Measurements from ENCODE around the gene WNT10A. TPM values are rescaled to one million over a fixed set of nuclear protein-coding genes. Genes with fewer than 3 reads are reported as not detected.
"Not testable (repeated sequence)": the region's sequence is repeated elsewhere in the genome, so short reads cannot be mapped to it uniquely, and the experiment has no call there.

The WNT10A gene
- total and polyA plus RNA-seq, 2 donors (not counting 1 experiment from before 2014, with no cell fraction given), result 15.2 to 36.6 TPM

GRCh38 chr2:218846963-218847362, 33.7 kb upstream of the WNT10A start:
- H3K4me1 ChIP-seq (ENCODE audit: control insufficient read depth in 2 of 2, insufficient read depth in 2 of 2, low read length in 2 of 2); H3K27ac ChIP-seq (ENCODE audit: low read length in 2 of 2); DNase-seq; H3K27ac Mint-ChIP-seq; H3K4me2 ChIP-seq (replicated peaks; ENCODE audit: low read depth, low read length, poor library complexity, severe bottlenecking); H3K4me1 Mint-ChIP-seq; H3K9ac ChIP-seq (ENCODE audit: low read length); H4K20me1 ChIP-seq (ENCODE audit: control insufficient read depth, insufficient read depth, low read length, poor library complexity, severe bottlenecking); H2AFZ ChIP-seq (ENCODE audit: insufficient read depth, low read depth, low read length, poor library complexity, severe bottlenecking); H3K36me3 ChIP-seq (replicated peaks in 1 of 2; ENCODE audit: control extremely low read depth in 1 of 2, control insufficient read depth in 1 of 2, extremely low read depth in 1 of 2, insufficient read depth in 2 of 2, low read length in 1 of 2); POLR2A ChIA-PET; H3K79me2 ChIP-seq (ENCODE audit: control insufficient read depth, insufficient read depth, low read length); H3K9me3 Mint-ChIP-seq (ENCODE audit: insufficient read depth); H3K4me3 Mint-ChIP-seq; H3K4me3 ChIP-seq (ENCODE audit: control extremely low read depth in 1 of 5, extremely low read depth in 1 of 5, insufficient read depth in 1 of 5, low read depth in 2 of 5, low read length in 4 of 5); ATAC-seq (ENCODE audit: low read depth): not testable (repeated sequence)
- intact Hi-C loops (cut with micrococcal nuclease), result loop anchor here (5.0 kb wide), 2 partner anchors 135 to 545 kb away; partner anchors contain the start of gene TTLL4
- CTCF ChIA-PET, result interaction anchor here (0.6 to 2.6 kb wide), 18 partner anchors 12 to 545 kb away, joined by 3 to 37 read pairs (median 4); partner anchors contain the start of genes BCS1L, RNF25, STK36 and TTLL4
- no CpG with 5 or more reads among the region's 18 CpGs for WGBS (ENCODE audit: insufficient coverage)
- Histone ChIP-seq H3K9me3 (ENCODE audit: control extremely low read depth in 1 of 3, control insufficient read depth in 2 of 3, insufficient read depth in 1 of 3, low read length in 2 of 3) (peaks cover 0 to 11% (median 0%) of the 10 kb centered on the region in 3 donors), H3K27me3 (replicated peaks in 1 of 4; ENCODE audit: control extremely low read depth in 1 of 4, control insufficient read depth in 3 of 4, insufficient read depth in 4 of 4, low read length in 3 of 4) (peaks cover 0 to 24% (median 7%) of the 10 kb centered on the region in 4 experiments)
- peaks cover 30% of the 10 kb centered on the region for H3K27me3 Mint-ChIP-seq

- H2AFZ ChIP-seq (ENCODE audit: insufficient read depth, low read depth, low read length, poor library complexity, severe bottlenecking), result no peak overlapping the region
- no peaks in the 10 kb centered on the region for H4K20me1 ChIP-seq (ENCODE audit: control insufficient read depth, insufficient read depth, low read length, poor library complexity, severe bottlenecking)
- DNase-seq (no peak), ATAC-seq (ENCODE audit: low read depth) (no peak)
- H3K79me2 ChIP-seq (ENCODE audit: control insufficient read depth, insufficient read depth, low read length), result no peaks in the 10 kb centered on the region
- peaks cover 0 to 41% (median 13%) of the 10 kb centered on the region in 4 experiments for H3K27me3 ChIP-seq (replicated peaks in 1 of 4; ENCODE audit: control extremely low read depth in 1 of 4, control insufficient read depth in 3 of 4, insufficient read depth in 4 of 4, low read length in 3 of 4)
- H3K36me3 ChIP-seq (replicated peaks in 1 of 2; ENCODE audit: control extremely low read depth in 1 of 2, control insufficient read depth in 1 of 2, extremely low read depth in 1 of 2, insufficient read depth in 2 of 2, low read length in 1 of 2), result no peaks in the 10 kb centered on the region
- Mint-ChIP-seq H3K9me3 (ENCODE audit: insufficient read depth) (no peaks in the 10 kb centered on the region), H3K4me1 (no peaks in the 10 kb centered on the region), H3K4me3 (no peak overlapping the region), H3K27me3 (peaks cover 35% of the 10 kb centered on the region), H3K27ac (no peak overlapping the region)
- intact Hi-C loops (cut with micrococcal nuclease), result loop anchor here (5.0 kb wide), 3 partner anchors 133 to 547 kb away; partner anchors contain the start of gene TTLL4
- no peak overlapping the region for H3K9ac ChIP-seq (ENCODE audit: low read length)
- peaks cover 0 to 11% (median 0%) of the 10 kb centered on the region in 3 donors for H3K9me3 ChIP-seq (ENCODE audit: control extremely low read depth in 1 of 3, control insufficient read depth in 2 of 3, insufficient read depth in 1 of 3, low read length in 2 of 3)
- 100% methylated on average over 4 of the region's 7 CpGs for whole genome bisulfite sequencing (ENCODE audit: insufficient coverage)
- peaks cover 0 to 3% of the 10 kb centered on the region in 2 donors for H3K4me1 ChIP-seq (ENCODE audit: control insufficient read depth in 2 of 2, insufficient read depth in 2 of 2, low read length in 2 of 2)
- no peak overlapping the region for H3K4me3 ChIP-seq (ENCODE audit: control extremely low read depth in 1 of 5, extremely low read depth in 1 of 5, insufficient read depth in 1 of 5, low read depth in 2 of 5, low read length in 4 of 5)
- no peak overlapping the region for H3K4me2 ChIP-seq (replicated peaks; ENCODE audit: low read depth, low read length, poor library complexity, severe bottlenecking)
- ChIA-PET CTCF (interaction anchor here (0.7 to 10.3 kb wide), 5 partner anchors 27 to 224 kb away, joined by 3 to 129 read pairs (median 4); partner anchors contain the start of gene WNT10A), POLR2A (no interaction called here)
- no peak overlapping the region for H3K27ac ChIP-seq (ENCODE audit: low read length in 2 of 2)
- no peak for TF ChIP-seq EZH2 (IDR thresholded peaks at IDR 0.05; ENCODE audit: borderline replicate concordance, insufficient read depth, low read depth, low read length, poor library complexity, severe bottlenecking)
- no peak for TF ChIP-seq CTCF (IDR thresholded peaks at IDR 0.05)
These were observed 30.9 kb upstream of the WNT10A start for GRCh38 chr2:218849721-218850120.
